ENCODE measurements around the gene NDUFA7. TPM values are rescaled to one million over a fixed set of nuclear protein-coding genes. Genes with fewer than 3 reads are reported as not detected.

NDUFA7 gene
- total RNA-seq, 1 experiment from 2014 or later = 76.4 TPM

GRCh38 chr19:8302734-8303133, 18.4 kb downstream of the NDUFA7 start:
- H3K36me3 Mint-ChIP-seq = peaks cover 15% of the 10 kb centered on the region
- ChIA-PET POLR2A (no interaction called here), CTCF (interaction anchor here (1.3 to 3.8 kb wide), 2 partner anchors 31 to 278 kb away, joined by 3 to 18 read pairs; no protein-coding TSS in a partner anchor)
- TF ChIP-seq PREB (CRISPR knock-in tag; IDR thresholded peaks at IDR 0.05; ENCODE audit: borderline replicate concordance) (no peak), ZBTB43 (CRISPR knock-in tag; IDR thresholded peaks at IDR 0.05) (no peak), CREM (CRISPR knock-in tag; IDR thresholded peaks at IDR 0.05) (no peak), MYBL2 (CRISPR knock-in tag; IDR thresholded peaks at IDR 0.05) (no peak), ZNF512 (CRISPR knock-in tag; IDR thresholded peaks at IDR 0.05; ENCODE audit: borderline replicate concordance) (no peak), JAZF1 (CRISPR knock-in tag; IDR thresholded peaks at IDR 0.05) (no peak), EMX1 (CRISPR knock-in tag; IDR thresholded peaks at IDR 0.05) (no peak), SOX15 (CRISPR knock-in tag; IDR thresholded peaks at IDR 0.05) (no peak), ZNF423 (CRISPR knock-in tag; IDR thresholded peaks at IDR 0.05) (no peak), ARID4B (CRISPR knock-in tag; IDR thresholded peaks at IDR 0.05; ENCODE audit: borderline replicate concordance) (no peak), NFATC4 (CRISPR knock-in tag; IDR thresholded peaks at IDR 0.05) (no peak), PRRX2 (CRISPR knock-in tag; IDR thresholded peaks at IDR 0.05) (no peak), ZNF232 (CRISPR knock-in tag; IDR thresholded peaks at IDR 0.05) (no peak), NR2C2 (CRISPR knock-in tag; IDR thresholded peaks at IDR 0.05) (no peak), TEAD1 (CRISPR knock-in tag; IDR thresholded peaks at IDR 0.05) (no peak)
- no peak overlapping the region for H3K4me3 Mint-ChIP-seq
- H3K4me1 Mint-ChIP-seq = peaks cover 26% of the 10 kb centered on the region
- no peaks in the 10 kb centered on the region for H3K9me3 Mint-ChIP-seq
- peak; percentile 5 for DNase-seq (ENCODE audit: low spot score)
- ATAC-seq = no peak
- H3K27ac Mint-ChIP-seq = no peak overlapping the region
- no peaks in the 10 kb centered on the region for H3K27me3 Mint-ChIP-seq (ENCODE audit: low read depth)

- Mint-ChIP-seq H3K27ac (no peak overlapping the region), H3K36me3 (peaks cover 15% of the 10 kb centered on the region), H3K4me1 (peaks cover 24% of the 10 kb centered on the region), H3K9me3 (no peaks in the 10 kb centered on the region), H3K4me3 (no peak overlapping the region), H3K27me3 (ENCODE audit: low read depth) (no peaks in the 10 kb centered on the region)
- TF ChIP-seq ELF4 (CRISPR knock-in tag; IDR thresholded peaks at IDR 0.05; ENCODE audit: low read depth) = no peak
- no peak for TF ChIP-seq PRRX2 (CRISPR knock-in tag; IDR thresholded peaks at IDR 0.05)
- no peak for TF ChIP-seq E2F5 (CRISPR knock-in tag; IDR thresholded peaks at IDR 0.05)
- no peak for TF ChIP-seq FOXK1 (CRISPR knock-in tag; IDR thresholded peaks at IDR 0.05)
- TF ChIP-seq TCF7 (CRISPR knock-in tag; IDR thresholded peaks at IDR 0.05; ENCODE audit: low read depth) = no peak
- TF ChIP-seq JUN (CRISPR knock-in tag; IDR thresholded peaks at IDR 0.05) = no peak
- TF ChIP-seq TP53 (CRISPR knock-in tag; IDR thresholded peaks at IDR 0.05) = no peak
- no peak for TF ChIP-seq ZNF671 (CRISPR knock-in tag; IDR thresholded peaks at IDR 0.05)
- TF ChIP-seq SMAD3 (CRISPR knock-in tag; IDR thresholded peaks at IDR 0.05; ENCODE audit: borderline replicate concordance) = no peak
- no peak for TF ChIP-seq EMX1 (CRISPR knock-in tag; IDR thresholded peaks at IDR 0.05)
- TF ChIP-seq ATF6 (CRISPR knock-in tag; IDR thresholded peaks at IDR 0.05) = no peak
- TF ChIP-seq SMAD4 (CRISPR knock-in tag; IDR thresholded peaks at IDR 0.05) = no peak
- no peak for TF ChIP-seq ZNF396 (CRISPR knock-in tag; IDR thresholded peaks at IDR 0.05; ENCODE audit: borderline replicate concordance)
- no peak for ATAC-seq
- CTCF ChIA-PET = interaction anchor here (0.6 to 1.3 kb wide), 2 partner anchors 278 to 313 kb away, joined by 3 read pairs; no protein-coding TSS in a partner anchor
- peak; percentile 6 for DNase-seq (ENCODE audit: low spot score)
- POLR2A ChIA-PET = no interaction called here
These were observed 18.9 kb downstream of the NDUFA7 start for GRCh38 chr19:8302357-8302691.

Measured in WTC11 (cell line).